Activated T-helper 1 cell treated with anti-CD3 and anti-CD28 coated beads, Interleukin-2, amount 50 U/mL, for 16 hours (primary cell): ENCODE measurements around the gene FAM13A.

ENCODE experiments used
- DNase-seq, 2 donors: peaks; one replicate each; pipeline ENCODE4 v3.0.0-alpha.2; 2020; ENCODE audit warnings: low read depth in 1 of 2, low spot score in 1 of 2

FAM13A gene

DNA sequence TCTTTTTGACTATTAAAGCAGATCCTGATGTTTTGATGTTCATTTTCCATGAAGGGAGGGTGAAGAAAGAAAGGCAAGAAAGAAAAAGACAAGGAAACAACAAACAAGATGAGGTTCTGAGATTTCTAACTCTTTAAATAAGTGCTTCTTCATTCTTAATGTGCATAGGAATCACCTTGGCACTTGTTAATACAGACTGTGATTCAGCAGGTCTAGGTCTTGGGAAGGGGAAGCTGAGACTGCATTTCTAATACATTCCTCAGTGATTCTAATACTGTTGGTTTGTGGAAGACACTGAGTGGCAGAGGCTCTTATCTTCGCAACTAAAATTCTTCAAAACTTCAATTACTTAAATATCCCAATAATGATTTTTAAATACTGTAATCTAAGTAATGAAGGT lies 264.2 kb downstream of the FAM13A start:
- no peak for DNase-seq

- DNase-seq, result no peak
These were observed 264.7 kb downstream of the FAM13A start for GRCh38 chr4:88792268-88792781.

GRCh38 chr4:88791274-88791673 lies 265.7 kb downstream of the FAM13A start:
- no peak for DNase-seq

GRCh38 chr4:88788895-88789294 lies 268.1 kb downstream of the FAM13A start:
- no peak for DNase-seq

- DNase-seq, result no peak
These were observed 268.6 kb downstream of the FAM13A start for GRCh38 chr4:88788424-88788823.

GRCh38 chr4:88786011-88786410 lies 271.0 kb downstream of the FAM13A start:
- no peak for DNase-seq

- no peak for DNase-seq
These were observed 276.6 kb downstream of the FAM13A start for GRCh38 chr4:88780389-88780788.

DNA sequence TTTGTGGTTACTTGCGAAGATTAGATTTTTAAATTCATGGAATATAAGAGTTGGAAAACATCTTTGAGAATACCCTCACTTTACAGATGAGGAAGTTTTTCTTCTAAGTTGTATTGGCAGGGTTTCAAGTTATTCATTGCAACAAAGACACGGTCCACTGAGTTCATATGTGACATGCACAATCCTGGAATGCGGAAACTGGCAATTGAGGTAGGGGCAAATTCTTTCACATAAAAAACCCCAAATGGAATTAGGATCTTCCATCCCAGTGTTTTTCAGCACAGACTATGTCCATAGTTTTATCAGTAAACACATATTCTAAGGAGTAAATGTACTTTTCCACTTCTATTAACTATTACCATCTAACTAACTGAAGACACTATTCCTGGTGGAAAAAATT lies 277.6 kb downstream of the FAM13A start:
- no peak for DNase-seq

GRCh38 chr4:88775529-88775928 lies 281.5 kb downstream of the FAM13A start:
- DNase-seq, result no peak

- no peak for DNase-seq
These were observed 282.0 kb downstream of the FAM13A start for GRCh38 chr4:88775026-88775425.

DNA sequence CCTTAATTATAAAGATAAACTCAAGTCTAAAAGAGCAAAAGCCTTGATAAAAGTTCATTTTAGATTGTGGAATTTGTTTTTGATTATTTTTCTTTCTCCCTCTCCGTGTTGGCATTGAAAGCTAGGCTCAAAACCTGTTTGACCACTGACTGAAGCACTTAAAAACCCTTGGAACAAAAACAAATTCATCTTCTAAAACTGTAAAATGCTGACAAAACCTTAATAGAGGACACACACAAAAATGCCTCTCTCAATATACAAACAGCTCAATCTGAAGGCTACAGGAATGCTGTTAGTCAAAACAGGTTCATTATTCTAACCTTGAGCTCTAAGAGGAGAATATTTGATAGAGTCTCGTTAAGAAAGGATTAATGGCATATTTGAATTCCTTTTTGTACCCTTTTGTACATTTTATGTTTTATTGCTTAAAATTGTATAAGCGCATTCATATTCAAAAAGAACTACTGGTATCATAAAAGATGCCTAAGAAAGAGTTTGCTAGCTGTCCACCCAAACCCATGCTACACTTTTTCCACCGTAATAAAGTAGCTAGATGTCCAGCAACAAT lies 285.0 kb downstream of the FAM13A start:
- no peak for DNase-seq

- no peak for DNase-seq
These were observed 291.3 kb downstream of the FAM13A start for GRCh38 chr4:88765729-88766128.

- no peak for DNase-seq
These were observed 293.9 kb downstream of the FAM13A start for GRCh38 chr4:88763075-88763474.

- no peak for DNase-seq
These were observed 295.0 kb downstream of the FAM13A start for GRCh38 chr4:88761861-88762523.

DNA sequence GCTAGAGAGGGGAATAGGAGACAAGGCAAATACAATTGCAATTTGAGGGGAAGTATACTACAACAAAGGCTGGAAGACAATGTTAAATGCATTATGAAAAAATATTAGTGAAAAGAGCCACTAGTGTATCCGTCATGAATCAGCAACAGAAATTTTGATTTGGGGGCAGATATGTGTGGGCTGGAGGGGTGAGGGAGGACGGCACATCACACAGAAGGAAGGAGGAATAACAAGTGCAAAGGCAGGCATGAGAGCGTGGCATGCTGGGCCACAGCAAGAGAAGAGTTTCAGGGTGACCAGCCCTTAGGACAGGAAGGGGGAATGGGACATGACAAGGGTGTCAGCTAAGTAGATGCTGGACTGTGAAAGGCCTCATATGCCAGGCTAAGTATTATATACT lies 295.6 kb downstream of the FAM13A start:
- no peak for DNase-seq

DNA sequence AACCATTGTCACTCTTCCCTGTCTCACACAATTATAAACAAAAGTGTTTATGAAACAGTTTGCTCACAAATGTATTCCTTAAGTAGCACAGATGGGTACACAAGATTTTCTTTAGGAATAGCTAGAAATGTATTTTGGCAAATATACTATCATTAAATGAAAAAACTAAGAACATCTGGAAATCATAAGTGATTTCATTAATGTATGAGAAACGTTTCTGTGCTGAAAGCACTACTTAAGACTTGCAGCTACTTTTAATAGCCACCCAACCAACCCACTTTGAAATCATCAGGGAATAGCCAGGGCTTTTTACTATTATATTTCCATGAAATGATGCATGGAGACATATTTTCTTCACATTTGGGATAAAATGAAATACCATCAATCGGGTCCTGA lies 297.1 kb downstream of the FAM13A start:
- no peak for DNase-seq

GRCh38 chr4:88759039-88759894 lies 297.7 kb downstream of the FAM13A start:
- no peak for DNase-seq

DNA sequence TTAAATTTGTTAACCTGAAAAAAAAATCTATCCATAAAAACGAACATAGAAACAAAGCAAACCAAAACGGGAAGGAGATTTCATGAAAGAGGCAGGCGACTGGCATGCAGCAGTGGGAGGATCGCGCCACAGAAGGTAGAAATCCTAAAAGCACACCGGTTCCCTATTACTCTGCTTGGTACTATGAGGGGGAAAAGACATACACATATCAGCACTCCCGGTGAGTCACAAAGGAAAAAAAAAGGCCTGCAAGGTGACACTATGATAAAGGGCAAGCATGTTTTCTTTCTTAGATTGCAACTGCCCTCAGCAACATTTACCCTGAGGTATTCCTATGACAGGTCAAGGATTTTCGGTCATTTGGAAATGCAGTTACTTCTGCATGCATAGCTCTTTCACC lies 298.7 kb downstream of the FAM13A start:
- DNase-seq, result no peak

GRCh38 chr4:88757776-88758175 lies 299.2 kb downstream of the FAM13A start:
- DNase-seq, result no peak

GRCh38 chr4:88757067-88757466 lies 299.9 kb downstream of the FAM13A start:
- DNase-seq, result no peak

- DNase-seq, result no peak
These were observed 300.8 kb downstream of the FAM13A start for GRCh38 chr4:88756149-88756548.

DNA sequence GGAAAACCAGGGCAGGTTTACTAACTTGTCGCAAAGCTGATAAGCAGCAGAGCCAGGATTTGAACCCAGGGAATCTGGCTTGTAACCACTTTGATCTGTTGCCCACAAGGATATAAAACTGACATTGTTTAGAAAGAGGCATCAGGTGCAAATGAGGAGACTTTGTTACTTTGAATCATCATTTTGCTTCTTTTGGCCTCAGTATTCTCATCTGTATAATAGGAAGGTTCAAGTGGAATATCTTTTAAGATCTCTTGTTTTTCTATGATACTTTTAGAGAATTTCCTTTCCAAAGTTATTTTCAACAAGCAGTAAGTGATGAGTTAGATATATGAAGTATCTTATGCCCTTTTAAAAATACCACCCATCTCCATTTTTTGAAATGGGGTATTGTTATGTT lies 301.5 kb downstream of the FAM13A start:
- DNase-seq, result no peak
